ENCODE measurements around the gene SCMH1. TPM values are rescaled to one million over a fixed set of nuclear protein-coding genes. Genes with fewer than 3 reads are reported as not detected.

Gene SCMH1
- total and polyA plus RNA-seq, 2 donors (not counting 3 experiments of a cell fraction or from before 2014, with no cell fraction given): 39.9 to 40.7 TPM

- H3K4me3 ChIP-seq (replicated peaks in 1 of 3; ENCODE audit: insufficient read depth in 1 of 3, low read depth in 1 of 3, low read length in 3 of 3): no peak overlapping the region
- peaks cover 3% of the 10 kb centered on the region for H4K20me1 ChIP-seq (replicated peaks; ENCODE audit: control insufficient read depth, extremely low read depth, insufficient read depth, low read length)
- FAIRE-seq: no peak
- no peaks in the 10 kb centered on the region for H3K9me1 ChIP-seq (replicated peaks; ENCODE audit: control insufficient read depth, extremely low read depth, insufficient read depth, low read length)
- ChIA-PET POLR2A (no interaction called here), CTCF (no interaction called here)
- H3K9me3 ChIP-seq (replicated peaks; ENCODE audit: control insufficient read depth, insufficient read depth, low read length): no peaks in the 10 kb centered on the region
- no TSS peak for BruUV-seq (replicated peaks)
- TF ChIP-seq POLR2AphosphoS5 (IDR thresholded peaks at IDR 0.05; ENCODE audit: insufficient read depth, low read depth, low read length): no peak
- TF ChIP-seq GATA2 (IDR thresholded peaks at IDR 0.05; ENCODE audit: insufficient read depth, insufficient read length, low read depth, low read length): no peak
- no peak for TF ChIP-seq POLR2A (IDR thresholded peaks at IDR 0.05; ENCODE audit: low read depth, low read length)
- no peak for TF ChIP-seq MYC (IDR thresholded peaks at IDR 0.05; ENCODE audit: low read depth, low read length)
- TF ChIP-seq EZH2 (IDR thresholded peaks at IDR 0.05; ENCODE audit: borderline replicate concordance, low read depth, low read length, severe bottlenecking): no peak
- no peak for TF ChIP-seq MAX (IDR thresholded peaks at IDR 0.05; ENCODE audit: insufficient read depth, insufficient read length)
- no peak overlapping the region for H3K27ac ChIP-seq (ENCODE audit: insufficient read depth, low read depth, low read length)
- H3K4me2 ChIP-seq (ENCODE audit: insufficient read depth, low read length): no peak overlapping the region
- intact Hi-C loops (cut with micrococcal nuclease): no loop called here
- peaks cover 3% of the 10 kb centered on the region for H3K79me2 ChIP-seq (ENCODE audit: control insufficient read depth, insufficient read depth, low read length)
- dilution Hi-C loops (cut with MboI; ENCODE audit: extremely low pct_ligation_motif_present, low sequenced_read_pairs): no loop called here
- no peak for DNase-seq (ENCODE audit: low read depth, low spot score)
- H3K27me3 ChIP-seq (ENCODE audit: control insufficient read depth in 2 of 2, insufficient read depth in 2 of 2, low read length in 2 of 2): no peaks in the 10 kb centered on the region
- H3K4me1 ChIP-seq (ENCODE audit: control insufficient read depth, extremely low read depth, insufficient read depth, low read length): no peaks in the 10 kb centered on the region
- no peaks in the 10 kb centered on the region for H3K36me3 ChIP-seq (ENCODE audit: control insufficient read depth in 2 of 2, extremely low read depth in 1 of 2, insufficient read depth in 2 of 2, low read length in 2 of 2)
- H3K9ac ChIP-seq (replicated peaks; ENCODE audit: extremely low read depth, insufficient read depth, low read length): no peak overlapping the region
- H2AFZ ChIP-seq (ENCODE audit: low read depth, low read length): no peak overlapping the region
These were observed 41.4 kb downstream of the SCMH1 start for GRCh38 chr1:41200728-41201127.

GRCh38 chr1:41199375-41199774 lies 42.7 kb downstream of the SCMH1 start:
- Histone ChIP-seq H3K4me2 (ENCODE audit: insufficient read depth, low read length) (no peak overlapping the region), H3K36me3 (ENCODE audit: control insufficient read depth in 2 of 2, extremely low read depth in 1 of 2, insufficient read depth in 2 of 2, low read length in 2 of 2) (no peaks in the 10 kb centered on the region), H3K79me2 (ENCODE audit: control insufficient read depth, insufficient read depth, low read length) (peaks cover 10% of the 10 kb centered on the region), H4K20me1 (replicated peaks; ENCODE audit: control insufficient read depth, extremely low read depth, insufficient read depth, low read length) (peaks cover 3% of the 10 kb centered on the region), H3K27me3 (ENCODE audit: control insufficient read depth in 2 of 2, insufficient read depth in 2 of 2, low read length in 2 of 2) (no peaks in the 10 kb centered on the region), H3K4me1 (ENCODE audit: control insufficient read depth, extremely low read depth, insufficient read depth, low read length) (no peaks in the 10 kb centered on the region), H3K4me3 (replicated peaks in 1 of 3; ENCODE audit: insufficient read depth in 1 of 3, low read depth in 1 of 3, low read length in 3 of 3) (no peak overlapping the region), H3K9me1 (replicated peaks; ENCODE audit: control insufficient read depth, extremely low read depth, insufficient read depth, low read length) (no peaks in the 10 kb centered on the region), H3K9me3 (replicated peaks; ENCODE audit: control insufficient read depth, insufficient read depth, low read length) (no peaks in the 10 kb centered on the region), H2AFZ (ENCODE audit: low read depth, low read length) (no peak overlapping the region), H3K9ac (replicated peaks; ENCODE audit: extremely low read depth, insufficient read depth, low read length) (no peak overlapping the region), H3K27ac (ENCODE audit: insufficient read depth, low read depth, low read length) (no peak overlapping the region)
- dilution Hi-C loops (cut with MboI; ENCODE audit: extremely low pct_ligation_motif_present, low sequenced_read_pairs): no loop called here
- FAIRE-seq (no peak), DNase-seq (ENCODE audit: low read depth, low spot score) (no peak)
- ChIA-PET POLR2A (no interaction called here), CTCF (no interaction called here)
- intact Hi-C loops (cut with micrococcal nuclease): no loop called here
- BruUV-seq (replicated peaks): no TSS peak
- no peak for TF ChIP-seq JUN (IDR thresholded peaks at IDR 0.05; ENCODE audit: borderline replicate concordance, insufficient read depth, insufficient read length, low read depth)
- no peak for TF ChIP-seq EZH2 (IDR thresholded peaks at IDR 0.05; ENCODE audit: borderline replicate concordance, low read depth, low read length, severe bottlenecking)
- TF ChIP-seq CTCF (IDR thresholded peaks at IDR 0.05; ENCODE audit: extremely low read depth in 1 of 2, insufficient read depth in 1 of 2, low read depth in 1 of 2, low read length in 2 of 2): no peak
- TF ChIP-seq GATA2 (IDR thresholded peaks at IDR 0.05; ENCODE audit: insufficient read depth, insufficient read length, low read depth, low read length): no peak
- TF ChIP-seq FOS (IDR thresholded peaks at IDR 0.05; ENCODE audit: borderline replicate concordance, insufficient read depth, low read length): no peak
- TF ChIP-seq POLR2AphosphoS5 (IDR thresholded peaks at IDR 0.05; ENCODE audit: insufficient read depth, low read depth, low read length): no peak
- TF ChIP-seq POLR2A (IDR thresholded peaks at IDR 0.05; ENCODE audit: low read depth, low read length): no peak
- no peak for TF ChIP-seq MYC (IDR thresholded peaks at IDR 0.05; ENCODE audit: low read depth, low read length)
- no peak for TF ChIP-seq MAX (IDR thresholded peaks at IDR 0.05; ENCODE audit: insufficient read depth, insufficient read length)

Measured in endothelial cell of umbilical vein (primary cell).